ENCODE results near the gene SNRPF.

The SNRPF gene

GRCh38 chr12:95859344-95859816, 628 bp downstream of the SNRPF start:
- DNase-seq (ENCODE audit: low read depth in 3 of 3), result no peak

- DNase-seq (ENCODE audit: low read depth in 3 of 3), result no peak
Observed at GRCh38 chr12:95859947-95860850, 1.4 kb downstream of the SNRPF start.

- no peak for DNase-seq (ENCODE audit: low read depth in 3 of 3)
Observed at GRCh38 chr12:95862038-95862437, 3.3 kb downstream of the SNRPF start.

- no peak for DNase-seq (ENCODE audit: low read depth in 3 of 3)
Observed at GRCh38 chr12:95863337-95863736, 4.6 kb downstream of the SNRPF start.

GRCh38 chr12:95870897-95871296, 12.1 kb downstream of the SNRPF start:
- no peak for DNase-seq (ENCODE audit: low read depth in 3 of 3)

GRCh38 chr12:95874452-95874851, 15.7 kb downstream of the SNRPF start:
- DNase-seq (ENCODE audit: low read depth in 3 of 3), result no peak

GRCh38 chr12:95877622-95878021, 18.9 kb downstream of the SNRPF start:
- DNase-seq (ENCODE audit: low read depth in 3 of 3), result no peak

GRCh38 chr12:95880895-95881294, 22.1 kb downstream of the SNRPF start:
- DNase-seq (ENCODE audit: low read depth in 3 of 3), result no peak

- DNase-seq (ENCODE audit: low read depth in 3 of 3), result no peak
Observed at GRCh38 chr12:95881331-95881955, 22.7 kb downstream of the SNRPF start.

GRCh38 chr12:95882080-95882479, 23.3 kb downstream of the SNRPF start:
- DNase-seq (ENCODE audit: low read depth in 3 of 3), result no peak

GRCh38 chr12:95882873-95883272, 24.1 kb downstream of the SNRPF start:
- DNase-seq (ENCODE audit: low read depth in 3 of 3), result no peak

- no peak for DNase-seq (ENCODE audit: low read depth in 3 of 3)
Observed at GRCh38 chr12:95884998-95885397, 26.2 kb downstream of the SNRPF start.

- DNase-seq (ENCODE audit: low read depth in 3 of 3), result no peak
Observed at GRCh38 chr12:95887311-95887710, 28.6 kb downstream of the SNRPF start.

- no peak for DNase-seq (ENCODE audit: low read depth in 3 of 3)
Observed at GRCh38 chr12:95890958-95891357, 32.2 kb downstream of the SNRPF start.

GRCh38 chr12:95896846-95897245, 38.1 kb downstream of the SNRPF start:
- DNase-seq (ENCODE audit: low read depth in 3 of 3), result no peak

- DNase-seq (ENCODE audit: low read depth in 3 of 3), result no peak
Observed at GRCh38 chr12:95898081-95898480, 39.3 kb downstream of the SNRPF start.

- no peak for DNase-seq (ENCODE audit: low read depth in 3 of 3)
Observed at GRCh38 chr12:95908573-95908972, 49.8 kb downstream of the SNRPF start.

- DNase-seq (ENCODE audit: low read depth in 3 of 3), result no peak
Observed at GRCh38 chr12:95909871-95910270, 51.1 kb downstream of the SNRPF start.

Measured in stimulated activated CD4-positive, alpha-beta T cell treated with anti-CD3 and anti-CD28 coated beads, TNF-alpha, amount 100 ng/mL, for 24 hours (primary cell).